OCI-LY1 (cell line): ENCODE data around the gene PUSL1.

Experiments
- H2AFZ ChIP-seq: fragments of 200-600 bp; sonication (generic), shearing (Covaris generic); 2 replicates; pipeline ENCODE4 v1.6.0; 2014; ENCODE audit warnings: antibody characterized with exemption, mild to moderate bottlenecking, low read length
- H3F3A ChIP-seq: fragments of 200-600 bp; sonication (generic), shearing (Covaris generic); 2 replicates; pipeline ENCODE4 v1.6.0; 2014; ENCODE audit warnings: mild to moderate bottlenecking, antibody characterized with exemption, low read length, moderate library complexity; ENCODE audit not compliant: insufficient read depth
- H3K27ac ChIP-seq: fragments of 200-600 bp; sonication (generic); 2 replicates; pipeline ENCODE4 v1.5.1; 2014; ENCODE audit warnings: low read length, mixed run types, mild to moderate bottlenecking, low read depth; ENCODE audit not compliant: poor library complexity, severe bottlenecking
- H3K27me3 ChIP-seq: fragments of 200-600 bp; sonication (generic); 2 replicates; pipeline ENCODE4 v1.6.0; 2014; ENCODE audit warnings: antibody characterized with exemption, mild to moderate bottlenecking, low read length, moderate library complexity; ENCODE audit not compliant: insufficient read depth
- H3K36me3 ChIP-seq: fragments of 200-600 bp; sonication (generic); 2 replicates; pipeline ENCODE4 v1.6.1; 2014; ENCODE audit warnings: mild to moderate bottlenecking, antibody characterized with exemption, low read length, moderate library complexity, mixed read lengths; ENCODE audit not compliant: insufficient read depth
- H3K4me1 ChIP-seq: fragments of 200-600 bp; sonication (generic); 2 replicates; pipeline ENCODE4 v1.5.1; 2014; ENCODE audit warnings: mild to moderate bottlenecking, low read length, moderate library complexity; ENCODE audit not compliant: insufficient read depth, severe bottlenecking
- H3K4me2 ChIP-seq: fragments of 200-600 bp; sonication (generic), shearing (Covaris generic); 2 replicates; pipeline ENCODE4 v1.6.1; 2014; ENCODE audit warnings: low read length
- H3K4me3 ChIP-seq: fragments of 200-600 bp; sonication (generic); 2 replicates; pipeline ENCODE4 v1.5.1; 2014; ENCODE audit warnings: low read length, low read depth, mild to moderate bottlenecking, mixed read lengths; ENCODE audit not compliant: poor library complexity, severe bottlenecking
- H3K79me2 ChIP-seq: fragments of 200-600 bp; shearing (Covaris generic); 2 replicates; pipeline ENCODE4 v1.6.1; 2016; ENCODE audit warnings: mixed run types, low read length, mixed read lengths; ENCODE audit not compliant: insufficient read depth
- H3K9ac ChIP-seq: fragments of 200-600 bp; sonication (generic), shearing (Covaris generic); 2 replicates; pipeline ENCODE4 v1.6.1; 2014; ENCODE audit warnings: mild to moderate bottlenecking, low read length, mixed read lengths
- H3K9me2 ChIP-seq: fragments of 200-600 bp; sonication (generic), shearing (Covaris generic); 2 replicates; pipeline ENCODE4 v1.6.1; 2014; ENCODE audit warnings: low read depth, mild to moderate bottlenecking, low read length, mixed read lengths
- H3K9me3 ChIP-seq: fragments of 200-600 bp; shearing (Covaris generic); 2 replicates; pipeline ENCODE4 v1.6.1; 2014; ENCODE audit warnings: low read length, mixed read lengths
- H4K20me1 ChIP-seq: fragments of 200-600 bp; sonication (generic), shearing (Covaris generic); 2 replicates; pipeline ENCODE4 v1.6.0; 2016; ENCODE audit warnings: mild to moderate bottlenecking, low read length; ENCODE audit not compliant: insufficient read depth
- CTCF ChIP-seq: fragments of 200-600 bp; sonication (generic), shearing (Covaris generic); IDR thresholded peaks from 2 replicates; pipeline ENCODE4 v1.5.1; 2017; ENCODE audit warnings: mild to moderate bottlenecking, antibody characterized with exemption, low read length, moderate library complexity, mixed read lengths
- EZH2 ChIP-seq: fragments of 200-600 bp; sonication (generic), shearing (Covaris generic); IDR thresholded peaks from 2 replicates; pipeline ENCODE4 v1.8.0; 2017; ENCODE audit warnings: borderline replicate concordance, mixed run types, mild to moderate bottlenecking, antibody characterized with exemption, low read length, moderate library complexity, mixed read lengths

The PUSL1 gene

GRCh38 chr1:1340185-1340584, 31.8 kb downstream of the PUSL1 start:
- Histone ChIP-seq H3K27ac (no peak overlapping the region), H3K27me3 (no peaks in the 10 kb centered on the region), H3K9me2 (no peaks in the 10 kb centered on the region), H3K4me2 (no peak overlapping the region), H3K4me3 (no peak overlapping the region), H3F3A (no peaks in the 10 kb centered on the region), H2AFZ (no peak overlapping the region), H3K4me1 (no peaks in the 10 kb centered on the region), H4K20me1 (no peaks in the 10 kb centered on the region), H3K9me3 (no peaks in the 10 kb centered on the region), H3K79me2 (no peaks in the 10 kb centered on the region), H3K36me3 (no peaks in the 10 kb centered on the region; the same call in 1 of the 2 replicates), H3K9ac (no peak overlapping the region)
- TF ChIP-seq CTCF, result no peak
- TF ChIP-seq EZH2, result no peak

- H3F3A ChIP-seq, result no peaks in the 10 kb centered on the region
- no peaks in the 10 kb centered on the region for H3K9me2 ChIP-seq
- no peak overlapping the region for H3K9ac ChIP-seq
- H2AFZ ChIP-seq, result no peak overlapping the region
- H3K4me2 ChIP-seq, result no peak overlapping the region
- H4K20me1 ChIP-seq, result no peaks in the 10 kb centered on the region
- no peaks in the 10 kb centered on the region for H3K27me3 ChIP-seq
- no peak overlapping the region for H3K4me3 ChIP-seq
- no peaks in the 10 kb centered on the region for H3K9me3 ChIP-seq
- no peak for TF ChIP-seq CTCF
- no peak for TF ChIP-seq EZH2
- no peak overlapping the region for H3K27ac ChIP-seq
- H3K36me3 ChIP-seq, result no peaks in the 10 kb centered on the region; the same call in 1 of the 2 replicates
- H3K4me1 ChIP-seq, result no peaks in the 10 kb centered on the region
- no peaks in the 10 kb centered on the region for H3K79me2 ChIP-seq
These were observed 32.6 kb downstream of the PUSL1 start for GRCh38 chr1:1340791-1341548.

- H4K20me1 ChIP-seq, result no peaks in the 10 kb centered on the region
- H3K4me2 ChIP-seq, result no peak overlapping the region
- TF ChIP-seq CTCF (no peak), EZH2 (no peak)
These were observed 33.2 kb downstream of the PUSL1 start for GRCh38 chr1:1341549-1342021.

More at GRCh38 chr1:1341549-1342021, 33.2 kb downstream of the PUSL1 start:
- Histone ChIP-seq H3K9me3 (no peaks in the 10 kb centered on the region), H3K27ac (no peak overlapping the region), H3F3A (no peaks in the 10 kb centered on the region), H3K36me3 (no peaks in the 10 kb centered on the region; the same call in 1 of the 2 replicates), H3K27me3 (no peaks in the 10 kb centered on the region), H3K9ac (no peak overlapping the region), H3K79me2 (no peaks in the 10 kb centered on the region), H3K4me3 (no peak overlapping the region), H2AFZ (no peak overlapping the region), H3K4me1 (no peaks in the 10 kb centered on the region), H3K9me2 (no peaks in the 10 kb centered on the region)
